Vagina (tissue), 2 donors: ENCODE results near the gene CPLX1.

Experiments
- POLR2AphosphoS5 ChIP-seq, 2 donors: sonication (generic); formaldehyde crosslinking; IDR thresholded peaks; one replicate each; pipeline ENCODE4 v1.9.0; 2017; ENCODE audit warnings: antibody characterized with exemption in 2 of 2, mild to moderate bottlenecking in 2 of 2, low read depth in 1 of 2; ENCODE audit not compliant: insufficient read depth in 1 of 2
- TF ChIP-seq, protein P1 (sequence below), 3 experiments: fragments of 450-650 bp in 2 of 3; fragments of 200-600 bp in 1 of 3; sonication (generic) in 1 of 3; IDR thresholded peaks; one replicate each; pipeline ENCODE4 v1.5.1; 2017 to 2019; ENCODE audit warnings: antibody characterized with exemption in 3 of 3, mild to moderate bottlenecking in 2 of 3, moderate library complexity in 2 of 3

DNA sequence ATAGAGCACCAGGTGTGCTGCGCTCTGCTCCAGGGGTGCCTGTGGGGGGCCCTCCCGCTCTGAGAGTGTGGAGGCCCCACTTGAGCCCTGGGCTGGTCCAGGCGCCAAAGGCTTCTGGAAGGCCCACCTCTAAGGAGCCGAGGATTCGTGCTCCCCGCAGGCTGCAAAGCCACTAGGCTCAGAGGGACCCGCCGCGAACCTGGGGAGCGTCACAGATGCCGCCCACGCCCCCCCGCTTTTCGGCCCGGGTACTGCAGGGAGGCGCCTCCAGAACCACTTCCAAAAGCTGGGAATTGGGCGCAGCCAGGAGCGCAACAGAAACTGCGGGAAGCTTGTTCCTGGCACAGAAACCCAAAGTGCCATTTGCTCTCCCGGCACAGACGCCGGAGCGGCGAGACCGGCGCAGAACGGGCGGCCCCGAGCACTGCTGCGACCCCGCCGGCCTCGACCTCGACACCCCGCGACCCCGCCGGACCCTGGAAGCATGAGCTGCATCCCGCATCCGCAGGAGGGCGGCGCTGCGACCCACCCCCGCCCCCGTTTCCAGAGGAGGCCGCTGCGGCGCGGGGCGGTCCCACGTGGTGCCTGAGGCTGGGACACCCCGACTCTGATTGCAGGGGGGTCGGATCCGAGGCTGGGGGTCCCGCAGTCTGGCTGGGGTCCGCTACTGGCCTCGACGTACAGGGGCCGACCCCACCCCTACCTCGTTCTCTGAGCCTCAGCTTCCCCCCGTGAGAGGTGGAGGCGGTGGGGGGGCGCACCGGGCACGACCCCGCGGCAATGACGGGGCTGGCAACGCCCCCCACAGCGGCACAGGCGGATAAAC lies 30.8 kb downstream of the CPLX1 start:
- TF ChIP-seq, protein P1, sequence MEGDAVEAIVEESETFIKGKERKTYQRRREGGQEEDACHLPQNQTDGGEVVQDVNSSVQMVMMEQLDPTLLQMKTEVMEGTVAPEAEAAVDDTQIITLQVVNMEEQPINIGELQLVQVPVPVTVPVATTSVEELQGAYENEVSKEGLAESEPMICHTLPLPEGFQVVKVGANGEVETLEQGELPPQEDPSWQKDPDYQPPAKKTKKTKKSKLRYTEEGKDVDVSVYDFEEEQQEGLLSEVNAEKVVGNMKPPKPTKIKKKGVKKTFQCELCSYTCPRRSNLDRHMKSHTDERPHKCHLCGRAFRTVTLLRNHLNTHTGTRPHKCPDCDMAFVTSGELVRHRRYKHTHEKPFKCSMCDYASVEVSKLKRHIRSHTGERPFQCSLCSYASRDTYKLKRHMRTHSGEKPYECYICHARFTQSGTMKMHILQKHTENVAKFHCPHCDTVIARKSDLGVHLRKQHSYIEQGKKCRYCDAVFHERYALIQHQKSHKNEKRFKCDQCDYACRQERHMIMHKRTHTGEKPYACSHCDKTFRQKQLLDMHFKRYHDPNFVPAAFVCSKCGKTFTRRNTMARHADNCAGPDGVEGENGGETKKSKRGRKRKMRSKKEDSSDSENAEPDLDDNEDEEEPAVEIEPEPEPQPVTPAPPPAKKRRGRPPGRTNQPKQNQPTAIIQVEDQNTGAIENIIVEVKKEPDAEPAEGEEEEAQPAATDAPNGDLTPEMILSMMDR (IDR thresholded peaks at IDR 0.05), result no peak
- TF ChIP-seq POLR2AphosphoS5 (IDR thresholded peaks at IDR 0.05; ENCODE audit: insufficient read depth in 1 of 2, low read depth in 1 of 2), result no peak
